ENCODE measurements around the gene MAPK6.

MAPK6 gene

DNA sequence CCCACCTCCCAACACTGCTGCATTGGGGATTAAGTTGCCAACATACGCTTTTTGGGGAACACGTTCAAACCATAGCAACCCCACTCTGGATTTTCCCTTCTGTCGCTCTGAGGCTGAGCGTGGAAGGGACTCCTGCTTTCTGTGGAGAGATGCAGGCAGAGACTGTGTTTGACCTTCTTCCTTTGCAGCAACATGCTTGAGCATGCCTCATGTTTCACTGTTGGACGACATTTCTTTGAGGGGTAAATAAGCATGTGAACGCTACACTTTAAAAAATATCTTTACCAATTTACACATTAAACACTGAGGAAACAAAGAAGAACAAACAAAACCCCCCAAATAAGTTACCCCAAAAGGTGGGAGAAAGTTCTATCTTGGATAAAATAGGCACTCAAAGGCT, 14.2 kb upstream of the MAPK6 start:
- Mint-ChIP-seq H3K27me3 (no peaks in the 10 kb centered on the region), H3K4me1 (ENCODE audit: low read depth) (peaks cover 26% of the 10 kb centered on the region), H3K9me3 (ENCODE audit: low read depth) (no peaks in the 10 kb centered on the region), H3K27ac (no peak overlapping the region), H3K36me3 (no peaks in the 10 kb centered on the region), H3K4me3 (no peak overlapping the region)

DNA sequence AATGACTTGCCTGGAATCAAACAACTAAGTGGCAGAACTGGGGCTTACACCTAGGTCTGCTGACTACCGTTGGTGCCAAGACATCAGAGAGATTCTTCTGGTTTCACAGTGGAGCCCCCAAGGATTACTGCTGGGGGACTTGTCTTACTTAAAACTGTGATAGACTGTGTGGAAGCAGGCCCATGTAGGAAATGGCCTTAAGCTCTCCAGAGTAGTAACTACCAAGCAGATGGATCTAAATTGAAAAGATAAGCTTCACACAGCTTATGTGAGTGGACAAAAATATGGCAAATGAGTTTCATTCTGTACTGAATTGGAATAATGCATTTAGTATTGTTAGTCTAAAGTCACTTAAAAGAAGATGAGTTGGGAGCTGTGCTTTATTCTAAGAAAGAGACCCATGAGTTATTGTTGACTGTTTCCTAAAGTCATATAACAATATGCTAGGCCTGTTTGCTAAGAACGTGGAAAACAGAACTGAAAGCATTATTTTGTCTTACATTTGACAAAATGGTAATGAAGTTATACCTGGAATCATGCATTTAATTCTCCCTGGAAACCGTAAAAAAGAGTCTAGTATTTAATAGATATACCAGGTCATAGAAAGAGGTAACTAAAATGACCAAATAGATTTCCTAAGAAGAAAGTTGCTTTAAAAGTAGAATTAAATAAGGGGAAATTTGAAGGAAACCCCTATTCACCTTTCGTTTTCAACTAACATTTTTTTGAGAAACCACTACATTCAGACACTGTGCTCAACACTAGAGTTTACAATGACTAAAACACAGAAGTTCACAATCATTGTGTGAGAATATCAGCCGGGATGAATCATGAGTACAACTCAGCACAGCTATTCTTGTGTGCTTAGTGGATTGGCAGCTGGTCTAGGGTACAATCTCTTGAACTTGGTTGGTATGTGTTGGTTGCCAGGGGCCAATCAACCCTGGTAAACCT, 13.0 kb upstream of the MAPK6 start:
- H3K4me1 Mint-ChIP-seq (ENCODE audit: low read depth): peaks cover 29% of the 10 kb centered on the region
- no peaks in the 10 kb centered on the region for H3K27me3 Mint-ChIP-seq
- peak overlapping the region; percentile 68 for H3K27ac Mint-ChIP-seq
- H3K36me3 Mint-ChIP-seq: no peaks in the 10 kb centered on the region
- no peaks in the 10 kb centered on the region for H3K9me3 Mint-ChIP-seq (ENCODE audit: low read depth)
- H3K4me3 Mint-ChIP-seq: peak overlapping the region; percentile 7

DNA sequence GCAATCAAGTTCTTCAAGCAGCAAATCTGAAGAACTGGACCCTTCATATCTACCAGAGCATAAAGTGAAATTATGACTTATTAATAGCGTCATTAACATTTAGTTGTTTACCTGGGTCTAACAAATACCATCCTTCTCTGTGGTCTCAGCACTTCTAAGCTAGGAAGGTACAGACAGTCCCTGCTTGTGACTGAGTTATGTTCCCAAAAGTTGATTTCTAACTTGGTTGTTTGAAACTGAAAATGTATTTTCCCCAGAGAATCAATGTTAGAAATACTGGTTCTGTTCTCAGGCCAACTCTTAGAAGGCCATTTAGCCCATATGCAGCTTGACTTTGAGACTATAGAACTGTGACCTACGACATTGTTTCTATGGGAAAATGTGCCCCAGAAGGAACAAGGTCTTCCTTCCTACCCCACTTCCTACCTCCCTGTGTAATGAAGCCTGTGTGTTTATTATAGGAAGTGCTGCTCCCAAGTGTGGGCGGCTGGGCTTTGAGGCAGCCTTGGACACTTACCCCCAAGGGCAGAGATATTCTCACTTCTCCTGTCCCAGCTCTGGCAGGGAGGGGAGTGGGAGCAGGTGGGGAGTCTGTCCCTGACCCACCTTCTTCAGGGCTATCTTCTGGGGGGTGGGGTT, 12.2 kb upstream of the MAPK6 start:
- H3K4me3 Mint-ChIP-seq: no peak overlapping the region
- H3K27me3 Mint-ChIP-seq: no peaks in the 10 kb centered on the region
- H3K9me3 Mint-ChIP-seq (ENCODE audit: low read depth): no peaks in the 10 kb centered on the region
- H3K4me1 Mint-ChIP-seq (ENCODE audit: low read depth): peaks cover 29% of the 10 kb centered on the region
- H3K27ac Mint-ChIP-seq: peak overlapping the region; percentile 68
- H3K36me3 Mint-ChIP-seq: no peaks in the 10 kb centered on the region

DNA sequence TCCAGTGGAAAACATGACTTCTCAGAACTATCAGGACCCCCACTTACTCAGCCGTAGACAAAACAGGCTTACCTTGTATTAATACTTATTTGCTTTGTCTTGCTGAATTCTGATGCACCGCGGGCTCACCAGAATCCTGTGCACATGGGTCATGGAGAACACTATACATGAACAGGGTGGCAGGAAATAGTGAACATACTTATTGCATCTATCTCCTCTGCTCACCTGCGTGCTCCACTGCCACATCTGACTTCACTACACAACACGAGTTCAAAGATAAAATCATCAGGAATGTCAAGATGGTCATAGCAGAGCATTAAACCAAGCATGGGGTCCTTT, 10.7 kb upstream of the MAPK6 start:
- no peaks in the 10 kb centered on the region for H3K36me3 Mint-ChIP-seq
- H3K4me3 Mint-ChIP-seq: no peak overlapping the region
- no peaks in the 10 kb centered on the region for H3K27me3 Mint-ChIP-seq
- peaks cover 34% of the 10 kb centered on the region for H3K4me1 Mint-ChIP-seq (ENCODE audit: low read depth)
- H3K9me3 Mint-ChIP-seq (ENCODE audit: low read depth): no peaks in the 10 kb centered on the region
- H3K27ac Mint-ChIP-seq: peak overlapping the region; percentile 70

DNA sequence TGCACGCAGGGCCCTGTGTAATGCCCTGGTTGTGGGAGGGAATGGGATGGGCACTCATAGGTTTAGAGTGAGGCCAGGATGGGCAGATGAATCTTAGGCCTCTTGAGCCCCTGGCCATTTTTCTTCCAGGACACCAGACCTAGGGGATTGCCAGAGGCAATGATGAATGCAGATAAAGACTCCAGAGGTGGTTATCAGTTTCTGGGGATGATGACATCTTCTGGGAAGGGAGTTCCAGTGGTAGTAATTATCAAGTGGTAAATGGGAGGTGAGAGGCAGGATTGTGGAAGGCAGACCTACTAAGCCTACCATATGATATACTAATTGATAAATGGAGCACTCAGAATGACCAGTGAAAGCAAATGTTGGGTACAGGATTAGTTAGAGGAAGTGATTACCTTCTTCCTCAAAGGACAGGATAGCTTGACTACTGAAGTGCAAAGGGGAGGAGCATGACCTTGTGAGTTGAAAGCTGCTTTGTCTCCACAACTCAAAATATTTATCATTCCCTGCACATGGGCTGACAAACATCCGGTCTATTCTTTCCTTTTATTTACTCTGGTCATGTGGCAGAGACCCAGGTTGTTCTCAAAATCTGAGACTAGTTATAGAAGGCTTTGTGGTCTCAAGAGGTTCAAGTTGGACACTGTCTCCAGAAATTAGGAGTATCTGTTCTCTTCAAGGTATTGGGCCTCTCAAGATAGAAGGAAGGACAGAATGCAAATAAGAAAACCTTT, 10.2 kb upstream of the MAPK6 start:
- Mint-ChIP-seq H3K36me3 (no peaks in the 10 kb centered on the region), H3K4me1 (ENCODE audit: low read depth) (peaks cover 40% of the 10 kb centered on the region), H3K27ac (no peak overlapping the region), H3K4me3 (no peak overlapping the region), H3K9me3 (ENCODE audit: low read depth) (no peaks in the 10 kb centered on the region), H3K27me3 (no peaks in the 10 kb centered on the region)

DNA sequence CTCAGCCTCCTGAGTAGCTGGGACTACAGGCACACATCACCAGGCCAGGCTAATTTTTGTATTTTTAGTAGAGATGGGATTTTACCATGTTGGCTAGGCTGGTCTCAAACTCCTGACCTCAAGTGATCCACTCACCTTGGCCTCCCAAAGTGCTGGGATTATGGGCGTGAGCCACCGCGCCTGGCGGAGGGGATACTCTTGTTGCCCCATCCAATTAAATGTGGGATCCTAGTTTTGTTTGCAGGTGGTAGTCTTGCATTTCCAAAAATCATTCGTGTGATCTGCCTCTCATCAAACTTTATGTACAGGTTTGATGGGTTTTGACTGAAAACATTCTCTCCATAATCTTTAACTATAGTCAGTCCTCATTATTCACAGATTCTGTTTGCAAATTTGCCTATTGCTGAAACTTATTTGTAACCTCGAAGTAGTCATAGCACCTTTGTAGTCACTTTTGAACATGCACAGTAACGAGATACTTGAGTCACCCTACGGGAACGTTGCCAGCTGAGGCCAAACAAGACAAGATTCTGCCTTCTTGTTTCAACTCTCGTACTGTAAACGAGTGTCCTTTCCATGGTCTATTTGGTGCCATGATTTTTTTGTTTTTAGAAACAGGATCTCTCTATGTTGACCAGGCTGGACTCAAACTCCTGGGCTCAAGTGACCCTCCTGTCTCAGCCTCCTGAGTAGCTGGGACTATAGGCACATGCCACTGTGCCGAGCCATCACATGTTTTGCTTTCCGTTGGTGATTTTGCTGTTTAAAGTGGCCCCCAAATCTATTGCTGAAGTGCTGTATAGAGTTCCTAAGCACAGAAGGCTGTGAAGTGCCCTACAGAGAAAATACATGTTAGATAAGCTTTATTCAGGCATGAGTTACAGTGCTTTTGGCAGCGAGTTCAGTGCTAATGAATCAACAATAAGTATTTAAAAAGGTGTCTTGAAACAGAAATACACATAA, 8.1 kb upstream of the MAPK6 start:
- H3K4me3 Mint-ChIP-seq: no peak overlapping the region
- H3K36me3 Mint-ChIP-seq: no peaks in the 10 kb centered on the region
- H3K27ac Mint-ChIP-seq: no peak overlapping the region
- peaks cover 33% of the 10 kb centered on the region for H3K4me1 Mint-ChIP-seq (ENCODE audit: low read depth)
- H3K9me3 Mint-ChIP-seq (ENCODE audit: low read depth): no peaks in the 10 kb centered on the region
- H3K27me3 Mint-ChIP-seq: no peaks in the 10 kb centered on the region

DNA sequence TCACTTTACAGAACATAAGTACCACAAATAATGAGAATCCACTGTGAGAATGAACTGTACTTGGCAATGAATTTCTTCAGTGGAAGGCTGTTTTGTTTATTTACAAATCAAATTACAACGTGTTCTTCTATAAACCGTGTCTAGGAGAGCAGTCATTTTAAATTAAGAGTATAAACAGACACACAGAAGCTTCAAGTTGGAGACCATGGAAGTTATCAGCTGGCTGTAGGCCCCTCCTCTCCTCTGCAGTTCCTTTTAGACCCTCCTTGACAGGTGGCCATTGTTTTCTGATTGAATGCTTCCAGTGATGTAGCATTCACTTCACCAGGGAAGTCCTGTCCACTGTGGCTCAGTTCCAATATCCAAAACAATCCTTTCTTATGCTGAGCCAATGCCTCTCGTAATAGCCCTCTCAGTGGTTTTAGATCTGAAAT, 7.3 kb upstream of the MAPK6 start:
- Mint-ChIP-seq H3K27ac (no peak overlapping the region), H3K9me3 (ENCODE audit: low read depth) (no peaks in the 10 kb centered on the region), H3K4me1 (ENCODE audit: low read depth) (peaks cover 27% of the 10 kb centered on the region), H3K27me3 (no peaks in the 10 kb centered on the region), H3K36me3 (no peaks in the 10 kb centered on the region), H3K4me3 (no peak overlapping the region)

DNA sequence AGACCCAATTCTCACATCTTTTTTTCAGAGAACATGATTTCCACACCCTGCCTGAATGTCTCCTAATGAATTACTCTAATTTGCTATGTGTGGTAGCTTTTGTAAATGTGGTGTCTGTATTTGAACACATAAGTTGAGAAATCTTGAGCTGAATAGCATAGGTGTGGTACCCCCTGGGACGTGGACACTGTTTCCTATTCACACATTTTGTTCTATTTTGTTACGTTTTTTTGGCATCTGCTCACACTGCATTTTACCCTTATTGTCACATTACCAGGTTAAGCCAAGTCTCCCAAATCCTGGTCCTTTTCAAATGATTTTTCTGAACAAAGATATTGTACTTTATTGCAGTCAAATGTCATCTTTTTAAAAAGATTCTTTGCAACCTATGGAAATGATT, 6.8 kb upstream of the MAPK6 start:
- Mint-ChIP-seq H3K9me3 (ENCODE audit: low read depth) (no peaks in the 10 kb centered on the region), H3K4me3 (no peak overlapping the region), H3K27ac (no peak overlapping the region), H3K36me3 (no peaks in the 10 kb centered on the region), H3K27me3 (no peaks in the 10 kb centered on the region), H3K4me1 (ENCODE audit: low read depth) (peaks cover 27% of the 10 kb centered on the region)

DNA sequence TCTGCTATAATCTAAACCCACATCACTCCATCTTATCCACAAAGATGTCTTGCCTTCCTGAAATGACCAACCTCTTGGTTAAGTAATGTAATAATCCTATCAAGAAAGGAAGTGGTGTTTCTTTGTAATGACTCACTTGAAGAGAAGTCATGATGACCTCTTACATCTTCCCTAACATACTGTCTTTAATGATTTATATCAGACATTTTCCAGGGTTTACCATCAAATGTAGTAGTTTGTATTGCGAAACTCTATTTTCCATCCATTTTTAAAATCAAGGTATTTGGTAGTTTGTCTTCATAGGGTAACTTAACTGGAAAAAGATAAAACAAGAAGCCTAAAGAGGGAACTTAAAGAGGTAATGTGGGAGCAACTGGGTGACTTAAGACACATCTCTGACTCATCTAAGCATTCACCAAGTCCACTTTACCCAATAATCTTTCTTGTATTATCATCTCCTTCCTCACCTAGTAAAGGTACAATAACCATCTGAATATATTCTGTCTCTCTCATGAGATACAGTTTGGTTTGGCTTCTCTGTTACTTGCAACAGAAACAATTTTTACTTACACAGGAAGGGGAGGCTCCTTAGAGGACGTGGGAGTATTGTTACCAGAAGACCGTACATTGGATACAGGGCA, 5.7 kb upstream of the MAPK6 start:
- Mint-ChIP-seq H3K27me3 (no peaks in the 10 kb centered on the region), H3K4me3 (no peak overlapping the region), H3K27ac (peak overlapping the region; percentile 77), H3K9me3 (ENCODE audit: low read depth) (no peaks in the 10 kb centered on the region), H3K36me3 (no peaks in the 10 kb centered on the region), H3K4me1 (ENCODE audit: low read depth) (peaks cover 24% of the 10 kb centered on the region)

DNA sequence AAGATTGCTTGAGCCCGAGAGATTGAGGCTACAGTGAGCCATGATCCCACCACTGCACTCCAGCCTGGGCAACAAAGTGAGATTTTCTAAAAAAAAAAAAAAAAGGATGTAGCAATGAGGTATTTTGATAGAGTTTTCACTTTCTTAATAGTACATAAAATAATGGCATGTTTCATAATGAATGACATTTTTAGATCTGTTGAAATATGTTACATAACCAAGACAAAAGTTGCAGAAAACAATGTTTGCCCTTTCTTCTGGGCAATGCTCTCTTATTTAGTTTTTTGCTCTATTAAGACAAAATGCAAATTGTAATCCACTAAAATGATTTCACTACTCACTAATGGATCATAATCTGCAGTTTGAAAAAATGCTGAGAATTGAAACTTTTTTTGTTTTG, 4.4 kb upstream of the MAPK6 start:
- H3K9me3 Mint-ChIP-seq (ENCODE audit: low read depth): no peaks in the 10 kb centered on the region
- peaks cover 21% of the 10 kb centered on the region for H3K4me1 Mint-ChIP-seq (ENCODE audit: low read depth)
- H3K4me3 Mint-ChIP-seq: no peak overlapping the region
- H3K27me3 Mint-ChIP-seq: no peaks in the 10 kb centered on the region
- no peaks in the 10 kb centered on the region for H3K36me3 Mint-ChIP-seq
- no peak overlapping the region for H3K27ac Mint-ChIP-seq

DNA sequence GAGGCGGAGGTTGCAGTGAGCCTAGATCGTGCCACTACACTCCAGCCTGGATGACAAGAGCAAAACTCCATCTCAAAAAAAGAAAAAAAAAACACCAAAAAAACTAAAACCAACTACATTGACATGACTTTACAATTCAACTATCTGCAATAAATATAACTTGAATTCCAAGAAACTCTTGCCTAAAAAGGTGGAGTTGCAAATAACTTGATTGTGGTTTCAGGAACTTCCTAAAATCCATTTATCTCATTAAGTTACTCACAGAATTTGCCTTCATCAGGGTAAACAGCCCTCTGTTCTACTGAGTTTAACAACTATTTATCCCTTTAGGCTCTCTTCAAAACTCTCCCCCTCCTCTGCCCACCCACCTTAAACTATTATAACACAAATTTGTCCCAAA, 2.7 kb upstream of the MAPK6 start:
- Mint-ChIP-seq H3K27me3 (no peaks in the 10 kb centered on the region), H3K9me3 (ENCODE audit: low read depth) (no peaks in the 10 kb centered on the region), H3K4me3 (no peak overlapping the region), H3K4me1 (ENCODE audit: low read depth) (peaks cover 32% of the 10 kb centered on the region), H3K27ac (no peak overlapping the region), H3K36me3 (no peaks in the 10 kb centered on the region)

DNA sequence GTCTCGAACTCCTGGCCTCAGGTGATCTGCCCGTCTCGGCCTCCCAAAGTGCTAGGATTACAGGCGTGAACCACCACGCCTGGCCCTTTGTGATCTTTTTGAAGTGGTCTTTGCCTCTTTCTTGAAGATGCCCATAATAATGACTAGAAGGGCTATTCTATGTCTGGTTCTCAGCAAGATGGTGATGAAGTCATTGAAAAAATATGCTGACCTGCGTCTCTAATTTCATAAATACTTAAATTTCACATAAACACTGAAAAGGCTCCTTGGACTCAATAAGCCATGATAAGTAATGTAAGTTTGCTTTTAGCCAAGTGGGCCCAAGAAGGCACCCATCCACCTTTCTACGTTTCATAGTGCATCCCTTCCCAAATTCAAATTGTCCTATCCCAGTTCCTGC, 775 bp upstream of the MAPK6 start:
- peaks cover 39% of the 10 kb centered on the region for H3K4me1 Mint-ChIP-seq (ENCODE audit: low read depth)
- H3K9me3 Mint-ChIP-seq (ENCODE audit: low read depth): no peaks in the 10 kb centered on the region
- H3K36me3 Mint-ChIP-seq: no peaks in the 10 kb centered on the region
- H3K4me3 Mint-ChIP-seq: peak overlapping the region; percentile 92
- H3K27me3 Mint-ChIP-seq: no peaks in the 10 kb centered on the region
- H3K27ac Mint-ChIP-seq: peak overlapping the region; percentile 96

DNA sequence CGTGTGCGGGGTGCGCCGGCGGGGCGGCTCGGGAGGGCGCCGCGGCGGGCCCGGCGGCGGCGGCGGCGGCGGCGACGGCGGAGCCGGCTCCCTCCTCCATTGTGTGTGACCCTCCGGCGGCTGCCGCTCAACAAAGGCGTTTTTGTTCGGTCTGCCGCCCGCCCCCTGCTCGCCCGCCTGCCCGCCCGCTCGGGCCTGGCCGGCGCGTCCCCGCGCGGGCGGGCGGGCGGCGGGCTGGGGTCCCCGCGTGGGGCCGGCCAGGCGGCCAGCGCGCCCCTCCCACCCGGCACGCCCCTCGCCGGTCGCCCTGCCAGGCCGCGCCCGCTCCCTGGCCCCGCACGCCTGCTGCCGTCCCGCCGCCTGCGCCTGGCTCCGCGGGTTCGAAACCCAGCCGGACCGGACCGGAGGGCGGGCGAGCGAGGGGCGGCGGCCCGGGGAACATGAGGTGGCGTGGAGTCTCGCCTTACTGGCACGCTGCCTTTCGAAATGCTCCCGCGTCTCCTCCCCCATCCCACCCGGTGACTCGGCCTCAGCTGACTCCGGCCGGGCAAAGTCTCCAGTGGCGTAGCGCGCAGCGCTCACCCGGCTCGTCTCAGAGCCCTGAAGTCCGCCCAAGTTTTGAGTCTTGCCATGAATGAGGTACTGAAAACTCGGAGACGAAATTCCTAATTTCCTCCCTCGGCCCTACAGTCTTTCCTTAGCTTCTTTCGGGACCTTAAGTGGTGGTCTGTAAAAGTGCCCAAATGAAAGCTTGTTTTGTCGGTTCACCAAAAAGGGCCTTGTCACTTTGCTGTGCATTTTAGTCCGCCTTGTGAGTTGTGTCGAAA, 588 bp downstream of the MAPK6 start:
- Mint-ChIP-seq H3K27me3 (no peaks in the 10 kb centered on the region), H3K4me1 (ENCODE audit: low read depth) (peaks cover 41% of the 10 kb centered on the region), H3K4me3 (peak overlapping the region; percentile 94), H3K9me3 (ENCODE audit: low read depth) (no peaks in the 10 kb centered on the region), H3K36me3 (no peaks in the 10 kb centered on the region), H3K27ac (peak overlapping the region; percentile 96)
